ENCODE measurements around the gene CYP2A13. TPM values are rescaled to one million over a fixed set of nuclear protein-coding genes. Genes with fewer than 3 reads are reported as not detected.
"Not testable (repeated sequence)": the region's sequence is repeated elsewhere in the genome, so short reads cannot be mapped to it uniquely, and the experiment has no call there.

Gene CYP2A13
- total RNA-seq, 1 donor from 2014 or later, result not detected

DNA sequence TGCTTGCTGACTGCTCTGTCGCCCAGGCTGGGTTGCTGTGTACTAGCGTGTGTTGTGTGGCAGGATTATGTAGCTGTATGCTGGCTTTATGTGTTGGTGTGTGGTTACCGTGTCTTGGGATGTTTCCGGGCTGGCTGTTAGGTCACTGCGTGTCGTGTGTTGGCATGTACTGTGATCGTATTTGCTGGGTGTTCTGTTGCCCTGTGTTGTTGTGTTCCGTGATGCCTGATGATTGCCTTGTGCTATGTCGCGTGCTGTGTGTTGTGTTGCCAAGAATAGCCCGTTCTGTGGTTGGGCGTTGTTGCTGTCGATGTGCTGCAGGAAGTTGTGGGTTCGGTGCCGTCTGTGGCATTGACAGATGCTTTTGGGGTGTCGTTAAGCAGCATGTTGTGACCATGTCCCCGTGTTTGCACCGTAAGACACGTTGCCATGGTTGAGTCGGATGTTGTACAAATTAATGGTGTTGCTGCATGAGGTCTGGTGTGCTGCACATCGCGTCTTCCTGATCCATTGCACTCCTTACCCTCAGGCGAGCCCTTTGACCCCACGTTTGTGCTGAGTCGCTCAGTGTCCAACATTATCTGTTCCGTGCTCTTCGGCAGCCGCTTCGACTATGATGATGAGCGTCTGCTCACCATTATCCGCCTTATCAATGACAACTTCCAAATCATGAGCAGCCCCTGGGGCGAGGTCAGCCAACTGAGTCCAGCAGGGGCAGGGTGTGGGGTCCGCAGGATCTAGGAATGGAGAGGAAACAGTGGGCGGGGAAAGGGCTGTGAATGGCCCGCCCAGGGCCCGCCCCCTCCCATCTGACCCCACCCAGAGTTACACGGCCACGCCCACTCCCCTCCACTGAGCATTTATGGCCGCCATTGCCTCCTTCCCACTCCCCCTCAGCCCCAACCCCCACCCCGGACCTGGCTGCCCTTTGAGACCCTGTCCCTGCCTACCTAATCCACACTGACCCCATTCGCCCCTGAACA, 33.0 kb downstream of the CYP2A13 start:
- not testable (repeated sequence) for ATAC-seq

GRCh38 chr19:41122846-41123245, 34.6 kb downstream of the CYP2A13 start:
- ATAC-seq, result not testable (repeated sequence)

- ATAC-seq, result no peak
These were observed 35.6 kb downstream of the CYP2A13 start for GRCh38 chr19:41123716-41124294.

DNA sequence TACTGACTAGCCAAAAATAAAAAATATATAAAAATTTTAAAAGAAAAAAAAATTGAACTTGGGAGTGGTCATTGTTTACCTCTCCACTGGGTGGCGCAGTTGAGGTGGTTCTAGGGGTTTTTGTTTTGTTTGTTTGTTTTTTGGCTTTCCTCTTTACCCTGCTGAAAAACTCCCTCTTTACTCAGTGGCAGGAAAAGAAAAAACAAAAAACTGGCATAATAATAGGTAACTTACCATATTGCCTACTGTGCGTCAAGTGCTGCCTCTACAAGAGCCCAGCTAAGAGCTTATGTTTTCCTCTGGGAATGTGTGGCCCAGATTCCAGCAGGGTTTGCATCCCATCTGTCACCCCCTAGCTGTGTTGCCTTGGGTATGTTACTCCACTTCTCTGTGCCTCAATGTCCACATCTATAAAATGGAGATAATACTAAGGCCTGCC, 38.5 kb downstream of the CYP2A13 start:
- not testable (repeated sequence) for ATAC-seq

DNA sequence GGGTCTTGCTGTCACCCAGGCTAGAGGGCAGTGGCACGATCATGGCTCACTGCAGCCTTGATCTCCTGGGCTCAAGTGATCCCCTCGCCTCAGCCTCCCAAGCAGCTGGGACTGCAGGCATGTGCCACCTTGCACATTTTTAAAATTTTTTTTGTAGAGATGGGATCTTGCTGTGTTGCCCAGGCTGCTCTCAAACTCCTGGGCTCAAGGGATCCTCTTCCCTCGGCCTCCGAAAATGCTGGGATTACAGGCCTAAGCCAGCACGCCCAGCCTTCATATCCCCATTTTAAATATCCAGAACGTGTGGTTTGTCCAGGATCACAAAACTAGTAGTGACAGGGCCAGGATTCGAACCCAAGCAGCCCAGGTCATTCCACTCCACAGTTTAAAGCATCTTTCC, 39.1 kb downstream of the CYP2A13 start:
- not testable (repeated sequence) for ATAC-seq

- ATAC-seq, result peak; percentile 65
These were observed 39.6 kb downstream of the CYP2A13 start for GRCh38 chr19:41127801-41128300.

DNA sequence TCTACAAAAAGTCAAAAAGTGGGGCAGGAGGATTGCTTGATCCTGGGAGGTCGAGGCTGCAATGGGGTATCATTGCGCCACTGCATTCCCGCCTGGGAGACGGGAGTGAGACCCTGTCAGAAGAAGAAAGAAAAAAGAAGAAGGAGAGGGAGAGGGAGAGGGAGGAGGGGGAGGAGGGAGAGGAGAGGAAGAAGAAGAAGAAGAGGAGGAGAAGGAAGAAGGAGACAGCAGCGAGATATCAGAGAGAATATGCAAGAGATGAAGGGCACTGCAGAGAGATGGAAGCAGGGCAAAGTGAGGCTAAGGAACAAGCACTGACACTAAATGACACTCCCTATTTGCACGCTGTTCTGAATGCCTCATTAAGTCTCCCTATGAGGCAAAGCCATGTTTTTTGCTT, 40.4 kb downstream of the CYP2A13 start:
- no peak for ATAC-seq

DNA sequence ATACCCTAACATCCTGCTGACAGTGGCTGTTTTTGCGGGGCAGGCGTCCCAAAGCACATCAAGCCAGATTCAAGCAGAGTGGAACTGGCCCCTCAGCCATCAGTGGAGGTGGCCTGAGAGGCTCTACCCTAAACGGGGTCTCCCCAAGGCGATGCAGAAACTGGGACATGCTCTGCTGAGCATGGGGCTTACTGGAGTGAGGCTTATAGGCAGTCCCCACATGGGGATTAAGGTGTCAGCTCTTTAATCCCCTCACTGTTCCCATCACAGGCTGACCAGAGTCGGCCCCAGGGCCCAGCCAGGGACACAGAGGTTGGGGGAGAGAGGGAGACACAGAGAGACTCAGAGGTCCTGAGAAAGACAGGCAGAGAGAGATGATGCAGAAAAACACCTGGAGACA, 42.9 kb downstream of the CYP2A13 start:
- ATAC-seq, result no peak

DNA sequence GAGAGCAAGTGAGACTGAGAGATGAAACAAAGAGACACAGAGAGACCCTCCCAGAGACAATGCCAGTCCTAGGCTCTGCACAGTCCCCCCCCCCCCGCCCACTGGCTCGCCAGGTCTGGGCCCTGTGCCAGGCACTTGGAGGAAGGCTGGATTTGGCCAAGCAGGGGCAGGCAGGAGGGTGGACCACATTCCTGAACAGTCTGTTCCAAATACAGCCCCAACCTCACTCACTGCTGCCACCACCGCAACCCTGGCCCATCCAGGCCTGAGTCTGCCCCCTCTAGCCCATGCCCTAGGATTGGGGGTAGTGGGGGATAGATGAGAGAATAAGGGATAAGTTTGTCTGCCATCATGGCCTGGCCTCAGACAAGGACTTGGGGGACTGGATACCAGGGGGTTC, 45.0 kb downstream of the CYP2A13 start:
- no peak for ATAC-seq

DNA sequence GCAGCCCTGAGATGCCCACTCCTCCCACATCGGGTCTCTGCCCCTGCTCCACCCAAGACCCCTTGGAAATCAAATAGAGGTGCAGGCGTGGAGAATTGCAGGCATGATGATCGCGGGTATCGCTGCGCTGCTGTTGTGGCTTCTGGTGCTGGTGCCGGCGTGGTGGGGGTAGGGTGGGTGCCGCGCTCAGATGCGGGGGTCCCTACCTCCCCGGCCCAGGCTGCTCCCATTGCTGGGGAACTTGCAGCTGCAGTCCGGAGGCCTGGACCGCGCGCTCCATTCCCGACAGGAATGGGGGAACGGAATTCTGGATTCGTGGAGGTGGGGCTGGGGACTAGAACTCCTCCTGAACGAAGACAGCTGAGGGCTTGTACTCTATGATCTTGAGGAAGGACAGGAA, 46.4 kb downstream of the CYP2A13 start:
- no peak for ATAC-seq

DNA sequence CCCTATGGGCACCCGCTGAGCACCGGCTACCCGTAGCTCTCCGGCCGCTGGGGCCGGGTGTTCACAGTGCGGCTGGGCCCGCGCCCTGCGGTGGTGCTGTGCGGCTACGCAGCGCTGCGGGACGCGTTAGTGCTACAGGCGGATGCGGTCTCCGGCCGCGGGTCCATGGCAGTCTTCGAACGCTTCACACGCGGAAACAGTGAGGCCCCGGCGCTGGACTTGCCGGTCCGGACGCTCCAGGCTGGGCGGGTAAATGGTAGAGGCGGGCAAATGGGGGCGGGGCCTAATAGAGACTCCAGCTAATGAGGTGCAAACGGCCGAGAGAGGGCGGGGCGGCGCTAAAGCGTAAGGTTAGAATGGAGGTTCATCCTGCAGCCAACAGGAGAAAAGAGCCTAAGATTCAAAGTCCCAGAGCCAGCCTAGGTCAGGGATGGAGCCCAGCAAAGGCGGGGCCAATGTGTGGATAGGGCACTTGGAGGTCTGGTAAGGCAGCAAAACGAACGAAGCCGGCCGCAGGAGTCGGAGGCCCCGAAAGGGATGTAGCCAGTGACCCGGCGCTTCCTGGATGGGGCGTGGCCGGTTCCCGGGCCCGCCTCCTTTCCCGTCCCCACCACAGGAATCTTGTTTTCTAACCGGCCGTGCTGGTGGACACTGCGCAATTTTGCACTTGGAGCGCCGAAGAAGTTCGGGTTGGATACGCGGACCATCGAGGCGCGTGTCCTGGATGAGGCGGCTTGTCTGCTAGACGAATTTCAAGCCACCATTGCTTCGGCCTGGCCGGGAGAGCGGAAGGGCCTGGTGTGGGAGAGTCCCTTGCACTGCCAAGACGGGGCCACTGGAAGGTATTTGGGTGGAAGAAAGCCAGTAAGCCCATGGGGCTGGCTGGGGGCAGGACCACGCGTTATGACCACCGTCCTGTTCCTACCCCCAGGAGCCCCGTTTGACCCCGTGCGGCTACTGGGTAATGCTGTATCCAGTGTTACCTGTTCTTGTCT, 47.4 kb downstream of the CYP2A13 start:
- peak; percentile 87 for ATAC-seq

DNA sequence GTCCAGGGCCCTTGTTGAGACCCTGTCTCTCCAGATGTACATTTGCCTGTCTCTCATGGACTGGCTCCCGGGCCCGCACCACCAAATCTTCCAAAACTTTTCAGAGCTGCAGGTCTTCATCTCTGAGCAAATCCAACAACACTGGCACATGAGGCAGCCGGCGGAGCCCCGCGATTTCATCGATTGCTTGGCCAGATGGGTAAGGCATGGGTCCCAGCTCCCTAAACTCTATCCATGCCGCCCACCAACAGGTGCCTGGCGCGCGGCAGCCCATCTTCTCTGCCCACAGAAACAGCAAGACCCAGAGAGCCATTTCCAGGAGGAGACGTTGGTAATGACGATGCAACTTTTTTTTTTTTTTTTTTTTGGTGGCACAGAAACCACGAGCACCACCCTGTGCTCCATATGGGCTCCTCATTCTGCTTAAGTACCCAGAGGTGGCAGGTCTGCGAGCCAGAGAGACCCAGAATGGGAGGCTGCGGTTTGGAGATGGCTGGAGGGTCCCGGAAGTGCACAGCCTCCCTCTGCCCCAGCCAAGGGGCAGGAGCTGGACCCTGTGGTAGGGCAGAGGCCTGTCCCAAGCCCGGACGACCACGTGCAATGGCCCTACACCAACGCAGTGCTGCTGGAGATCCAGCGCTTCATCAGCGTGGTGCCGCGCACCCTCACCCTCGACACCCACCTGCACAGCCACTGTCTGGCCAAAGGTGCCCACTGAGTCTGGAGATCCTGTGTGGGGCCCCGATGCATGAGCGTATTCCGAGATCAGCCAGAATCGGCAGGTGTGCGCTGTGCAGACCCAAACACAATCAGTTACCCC, 48.6 kb downstream of the CYP2A13 start:
- ATAC-seq, result no peak

DNA sequence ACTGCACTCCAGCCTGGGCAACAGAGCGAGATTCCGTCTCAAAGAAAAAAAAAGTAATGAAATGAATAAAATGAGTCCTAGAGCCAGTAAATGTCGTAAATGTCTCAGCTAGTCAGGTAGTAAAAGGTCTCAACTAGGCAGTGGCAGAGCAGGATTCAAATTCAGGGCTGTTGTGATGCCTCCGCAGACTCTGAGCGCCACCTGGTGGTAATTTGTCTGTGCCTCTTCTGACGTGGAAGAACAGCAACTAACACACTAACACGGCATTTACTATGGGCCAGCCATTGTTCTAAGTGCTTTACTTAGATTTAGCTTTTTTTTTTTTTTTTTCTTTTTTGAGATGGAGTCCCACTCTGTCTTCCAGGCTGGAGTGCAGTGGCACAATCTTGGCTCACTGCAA, 56.2 kb downstream of the CYP2A13 start:
- ATAC-seq, result peak; percentile 86

Other genes starting within 250 kb of the CYP2A13 start
- 0.24 TPM for gene CYP2A6, start 238.0 kb upstream of the CYP2A13 start, total RNA-seq
- not detected for gene CYP2A7, start 206.2 kb upstream of the CYP2A13 start, total RNA-seq
- gene CYP2B6, start 97.2 kb upstream of the CYP2A13 start, total RNA-seq, result not detected
- gene CYP2F1, start 26.0 kb downstream of the CYP2A13 start, total RNA-seq, result 0.36 TPM
- gene CYP2S1, start 104.8 kb downstream of the CYP2A13 start, total RNA-seq, result 10.4 TPM
- gene AXL, start 130.8 kb downstream of the CYP2A13 start, total RNA-seq, result 4.0 TPM
- 116 TPM for gene HNRNPUL1, start 175.9 kb downstream of the CYP2A13 start, total RNA-seq
- 19.3 TPM for gene CCDC97, start 221.7 kb downstream of the CYP2A13 start, total RNA-seq